Activated CD8-positive, alpha-beta T cell treated with anti-CD3 and anti-CD28 coated beads for 36 hours (primary cell): ENCODE data around the gene LYL1. TPM values are rescaled to one million over a fixed set of nuclear protein-coding genes. Genes with fewer than 3 reads are reported as not detected.

Experiments used
- ATAC-seq: fragments of 200-7000 bp; cut with Tn5 transposase; one replicate; pipeline ENCODE4 v1.10.0; 2021; ENCODE audit warnings: mild to moderate bottlenecking, moderate library complexity
- CTCF ChIA-PET: fragments of 350-600 bp; sonication (Branson Sonifier 250); formaldehyde crosslinking; loops from one replicate; lab custom pipeline; 2021; ENCODE audit warnings: antibody characterized with exemption; lab: Charles Lee
- POLR2A ChIA-PET: fragments of 350-600 bp; sonication (Branson Sonifier 250); formaldehyde crosslinking; loops from one replicate; lab custom pipeline; 2021; ENCODE audit warnings: antibody characterized with exemption; lab: Charles Lee
- DNase-seq: peaks from one replicate; pipeline ENCODE4 v3.0.0-alpha.2; 2020
- H3K27ac Mint-ChIP-seq: one replicate; pipeline ENCODE4 v1.8.0; 2021; ENCODE audit warnings: mild to moderate bottlenecking, mixed read lengths
- H3K27me3 Mint-ChIP-seq: one replicate; pipeline ENCODE4 v1.8.0; 2021; ENCODE audit warnings: mixed read lengths
- H3K36me3 Mint-ChIP-seq: one replicate; pipeline ENCODE4 v1.8.0; 2021; ENCODE audit warnings: low read depth, mixed read lengths
- H3K4me1 Mint-ChIP-seq: one replicate; pipeline ENCODE4 v1.8.0; 2021; ENCODE audit warnings: low read depth, mixed read lengths
- H3K4me3 Mint-ChIP-seq: one replicate; pipeline ENCODE4 v1.8.0; 2021; ENCODE audit warnings: mild to moderate bottlenecking, moderate library complexity, mixed read lengths
- H3K9me3 Mint-ChIP-seq: one replicate; pipeline ENCODE4 v1.8.0; 2021; ENCODE audit warnings: mixed read lengths
- CTCF ChIP-seq: fragments of 200-600 bp; IDR thresholded peaks from one replicate; pipeline ENCODE4 v1.8.0; 2022; ENCODE audit warnings: antibody characterized with exemption, mild to moderate bottlenecking
- intact Hi-C: fragments of 100-400 bp; cut with micrococcal nuclease; formaldehyde crosslinking; loops from one replicate; pipeline ENCODE4 v1.10.0; 2022
- total RNA-seq, 2 experiments: library from RNA; stranded (reverse); gene quantifications; one replicate each; pipeline ENCODE4 v1.2.3, GENCODE V29; 2021

LYL1 gene
- total RNA-seq, 2 experiments from 2014 or later, result 3.9 to 4.8 TPM

GRCh38 chr19:13094106-13094504, 8.6 kb downstream of the LYL1 start:
- no peak for DNase-seq
- H3K9me3 Mint-ChIP-seq, result no peaks in the 10 kb centered on the region
- H3K36me3 Mint-ChIP-seq, result no peaks in the 10 kb centered on the region
- H3K4me3 Mint-ChIP-seq, result no peak overlapping the region
- POLR2A ChIA-PET, result interaction anchor here (0.9 to 1.3 kb wide), 3 partner anchors 54 to 128 kb away, joined by 3 to 5 read pairs (median 4); no protein-coding TSS in a partner anchor
- CTCF ChIA-PET, result interaction anchor here (0.6 to 7.4 kb wide), 27 partner anchors 9 to 230 kb away, joined by 3 to 116 read pairs (median 5); partner anchors contain the start of gene NACC1
- H3K4me1 Mint-ChIP-seq, result peaks cover 28% of the 10 kb centered on the region
- TF ChIP-seq CTCF, result peak; percentile 55
- peaks cover 30% of the 10 kb centered on the region for H3K27me3 Mint-ChIP-seq
- intact Hi-C loops, result loop anchor here (2.0 kb wide), 1 partner anchor 111 kb away; no protein-coding TSS in a partner anchor
- H3K27ac Mint-ChIP-seq, result no peak overlapping the region
- no peak for ATAC-seq

- POLR2A ChIA-PET, result interaction anchor here (0.9 to 1.3 kb wide), 2 partner anchors 116 to 128 kb away, joined by 4 to 5 read pairs; no protein-coding TSS in a partner anchor
- CTCF ChIA-PET, result interaction anchor here (0.6 to 7.4 kb wide), 30 partner anchors 9 to 230 kb away, joined by 3 to 116 read pairs (median 4); partner anchors contain the start of gene NACC1
- DNase-seq, result peak; percentile 91
- Mint-ChIP-seq H3K36me3 (no peaks in the 10 kb centered on the region), H3K4me1 (peaks cover 24% of the 10 kb centered on the region), H3K4me3 (no peak overlapping the region), H3K9me3 (no peaks in the 10 kb centered on the region), H3K27ac (no peak overlapping the region), H3K27me3 (peaks cover 26% of the 10 kb centered on the region)
- ATAC-seq, result peak; percentile 84
- intact Hi-C loops, result loop anchor here (2.0 kb wide), 1 partner anchor 111 kb away; no protein-coding TSS in a partner anchor
- peak; percentile 93 for TF ChIP-seq CTCF
These were observed 9.1 kb downstream of the LYL1 start for GRCh38 chr19:13093407-13094105.

GRCh38 chr19:13092606-13093235, 9.9 kb downstream of the LYL1 start:
- H3K36me3 Mint-ChIP-seq, result no peaks in the 10 kb centered on the region
- ChIA-PET CTCF (interaction anchor here (0.8 to 7.4 kb wide), 18 partner anchors 12 to 128 kb away, joined by 3 to 116 read pairs (median 11); no protein-coding TSS in a partner anchor), POLR2A (no interaction called here)
- H3K27me3 Mint-ChIP-seq, result peaks cover 19% of the 10 kb centered on the region
- DNase-seq (no peak), ATAC-seq (no peak)
- no peak overlapping the region for H3K27ac Mint-ChIP-seq
- intact Hi-C loops, result no loop called here
- TF ChIP-seq CTCF, result no peak
- H3K4me1 Mint-ChIP-seq, result peaks cover 17% of the 10 kb centered on the region
- H3K4me3 Mint-ChIP-seq, result no peak overlapping the region
- H3K9me3 Mint-ChIP-seq, result no peaks in the 10 kb centered on the region

DNA sequence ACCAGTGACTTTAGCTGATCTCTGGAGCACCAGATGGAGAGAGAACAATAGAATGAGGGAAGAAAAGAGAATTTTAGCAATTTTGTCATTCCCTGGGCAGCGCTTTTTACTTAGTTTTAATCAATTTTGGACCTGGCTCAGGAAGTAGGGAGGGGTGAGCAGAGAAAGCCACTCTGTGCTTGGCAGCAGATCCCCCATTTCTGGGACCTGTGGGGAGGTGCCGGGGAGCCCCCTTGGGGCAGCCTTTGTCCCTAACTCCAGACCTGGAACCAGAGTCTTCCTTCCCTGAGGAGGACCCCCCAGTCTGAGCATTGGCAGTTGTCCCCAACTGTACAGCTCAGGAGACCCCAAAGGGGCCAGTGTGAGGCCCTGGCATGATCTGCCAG, 10.5 kb downstream of the LYL1 start:
- Mint-ChIP-seq H3K27me3 (peaks cover 16% of the 10 kb centered on the region), H3K9me3 (no peaks in the 10 kb centered on the region), H3K4me1 (peaks cover 16% of the 10 kb centered on the region), H3K36me3 (no peaks in the 10 kb centered on the region), H3K4me3 (no peak overlapping the region), H3K27ac (no peak overlapping the region)
- TF ChIP-seq CTCF, result no peak
- intact Hi-C loops, result no loop called here
- DNase-seq (no peak), ATAC-seq (no peak)
- ChIA-PET POLR2A (no interaction called here), CTCF (interaction anchor here (2.2 to 7.4 kb wide), 4 partner anchors 34 to 127 kb away, joined by 11 to 116 read pairs (median 16); no protein-coding TSS in a partner anchor)
